Endothelial cell of umbilical vein (primary cell): ENCODE data around the gene DBT. TPM values are rescaled to one million over a fixed set of nuclear protein-coding genes. Genes with fewer than 3 reads are reported as not detected.
"Not testable (repeated sequence)": the region's sequence is repeated elsewhere in the genome, so short reads cannot be mapped to it uniquely, and the experiment has no call there.

ENCODE experiments used
- BruUV-seq: library from RNA; stranded (reverse); fragments of 400-500 nt; replicated peaks from 2 replicates; lab custom pipeline; 2021; lab: Mats Ljungman, UMichigan
- CTCF ChIA-PET: fragments of 300-600, 350-600 bp; sonication (Branson Sonifier 250); formaldehyde crosslinking; loops from one replicate; lab custom pipeline; 2021; ENCODE audit warnings: antibody characterized with exemption, inconsistent platforms; lab: Charles Lee
- POLR2A ChIA-PET: fragments of 300-600, 350-600 bp; sonication (Branson Sonifier 250); formaldehyde crosslinking; loops from one replicate; lab custom pipeline; 2021; ENCODE audit warnings: antibody characterized with exemption, inconsistent platforms; lab: Charles Lee
- DNase-seq: peaks from one replicate; pipeline ENCODE4 v3.0.0-alpha.2; 2011; ENCODE audit warnings: low read depth, low spot score
- FAIRE-seq: peaks from 2 replicates; lab custom pipeline; 2011; peaks lifted over from hg19 to GRCh38; lab: Jason Lieb, UNC
- H2AFZ ChIP-seq: 2 replicates; pipeline ENCODE4 v1.6.0; 2012; ENCODE audit warnings: low read depth, low read length, control low read depth, inconsistent platforms
- H3K27ac ChIP-seq: 2 replicates; pipeline ENCODE4 v1.5.1; 2011; ENCODE audit warnings: low read depth, mild to moderate bottlenecking, control low read depth, low read length, moderate library complexity; ENCODE audit not compliant: insufficient read depth
- H3K27me3 ChIP-seq, 2 experiments: 2 replicates each; pipeline versions ENCODE4 v1.6.0 to v1.6.1; 2011; ENCODE audit warnings: low read length in 2 of 2, mixed read lengths in 1 of 2; ENCODE audit not compliant: control insufficient read depth in 2 of 2, insufficient read depth in 2 of 2
- H3K36me3 ChIP-seq, 2 experiments: 2 replicates in 1 of 2; 3 replicates in 1 of 2; pipeline ENCODE4 v1.5.1; 2011; ENCODE audit warnings: low read length in 2 of 2, mild to moderate bottlenecking in 1 of 2, moderate library complexity in 1 of 2; ENCODE audit not compliant: control insufficient read depth in 2 of 2, insufficient read depth in 2 of 2; ENCODE audit errors: extremely low read depth in 1 of 2
- H3K4me1 ChIP-seq: 3 replicates; pipeline ENCODE4 v1.5.1; 2011; ENCODE audit warnings: mild to moderate bottlenecking, low read length; ENCODE audit not compliant: control insufficient read depth, insufficient read depth; ENCODE audit errors: extremely low read depth
- H3K4me2 ChIP-seq: 2 replicates; pipeline ENCODE4 v1.6.1; 2011; ENCODE audit warnings: low read length, control low read depth, mixed read lengths; ENCODE audit not compliant: insufficient read depth
- H3K4me3 ChIP-seq, 3 experiments: fragments of 200-600 bp in 1 of 3; sonication (generic), shearing (Covaris generic) in 1 of 3; replicated peaks in 1 of 3; 2 replicates each; pipeline ENCODE4 v1.5.1; 2011 to 2016; ENCODE audit warnings: control low read depth in 3 of 3, low read length in 3 of 3, mild to moderate bottlenecking in 2 of 3, inconsistent platforms in 1 of 3, low read depth in 1 of 3, moderate library complexity in 1 of 3; ENCODE audit not compliant: insufficient read depth in 1 of 3
- H3K79me2 ChIP-seq: 2 replicates; pipeline ENCODE4 v1.6.0; 2012; ENCODE audit warnings: low read length, inconsistent platforms; ENCODE audit not compliant: control insufficient read depth, insufficient read depth
- H3K9ac ChIP-seq: replicated peaks from 2 replicates; pipeline ENCODE3; 2011; ENCODE audit warnings: low read length, control low read depth; ENCODE audit not compliant: insufficient read depth; ENCODE audit errors: extremely low read depth
- H3K9me1 ChIP-seq: replicated peaks from 3 replicates; pipeline ENCODE4 v1.6.0; 2011; ENCODE audit warnings: mild to moderate bottlenecking, low read length; ENCODE audit not compliant: control insufficient read depth, insufficient read depth; ENCODE audit errors: extremely low read depth
- H3K9me3 ChIP-seq: replicated peaks from 2 replicates; pipeline ENCODE4 v1.5.1; 2012; ENCODE audit warnings: low read length, inconsistent platforms; ENCODE audit not compliant: control insufficient read depth, insufficient read depth
- H4K20me1 ChIP-seq: replicated peaks from 2 replicates; pipeline ENCODE3; 2011; ENCODE audit warnings: mild to moderate bottlenecking, low read length; ENCODE audit not compliant: control insufficient read depth, insufficient read depth; ENCODE audit errors: extremely low read depth
- CTCF ChIP-seq, 2 donors: IDR thresholded peaks; 1 replicate in 1 of 2; 2 replicates in 1 of 2; pipeline ENCODE4 v1.5.1; 2011; ENCODE audit warnings: low read length in 2 of 2, mild to moderate bottlenecking in 2 of 2, moderate library complexity in 2 of 2, control low read depth in 1 of 2, inconsistent platforms in 1 of 2, low read depth in 1 of 2; ENCODE audit not compliant: insufficient read depth in 1 of 2; ENCODE audit errors: extremely low read depth in 1 of 2
- EZH2 ChIP-seq: IDR thresholded peaks from 2 replicates; pipeline ENCODE4 v1.6.1; 2012; ENCODE audit warnings: borderline replicate concordance, low read depth, mild to moderate bottlenecking, moderate library complexity, low read length, inconsistent platforms; ENCODE audit not compliant: severe bottlenecking
- FOS ChIP-seq: IDR thresholded peaks from 2 replicates; pipeline ENCODE4 v1.6.1; 2011; ENCODE audit warnings: mild to moderate bottlenecking, low read length, moderate library complexity, borderline replicate concordance; ENCODE audit not compliant: insufficient read depth
- GATA2 ChIP-seq: IDR thresholded peaks from 2 replicates; pipeline ENCODE4 v1.7.0; 2011; ENCODE audit warnings: low read depth, mild to moderate bottlenecking, moderate library complexity, mixed read lengths, low read length; ENCODE audit not compliant: insufficient read length, insufficient read depth
- JUN ChIP-seq: IDR thresholded peaks from 2 replicates; pipeline ENCODE4 v1.6.1; 2011; ENCODE audit warnings: borderline replicate concordance, low read depth; ENCODE audit not compliant: insufficient read length, insufficient read depth
- MYC ChIP-seq: IDR thresholded peaks from one replicate; pipeline ENCODE4 v1.6.1; 2011; ENCODE audit warnings: mild to moderate bottlenecking, low read depth, low read length
- POLR2A ChIP-seq: IDR thresholded peaks from 2 replicates; pipeline ENCODE4 v1.6.1; 2012; ENCODE audit warnings: low read depth, mild to moderate bottlenecking, control low read depth, low read length
- POLR2AphosphoS5 ChIP-seq: IDR thresholded peaks from 2 replicates; pipeline ENCODE4 v1.6.1; 2012; ENCODE audit warnings: low read depth, mild to moderate bottlenecking, control low read depth, low read length, moderate library complexity; ENCODE audit not compliant: insufficient read depth
- dilution Hi-C: fragments of 300-500 bp; cut with MboI; formaldehyde crosslinking; loops from one replicate; pipeline ENCODE4 v1.15.0; 2019; ENCODE audit warnings: low sequenced_read_pairs; ENCODE audit not compliant: extremely low pct_ligation_motif_present
- intact Hi-C: fragments of 100-400 bp; cut with micrococcal nuclease; formaldehyde crosslinking; loops from one replicate; pipeline ENCODE4 v1.10.0; 2022
- polyA plus RNA-seq, 4 experiments: library from polyadenylated mRNA; depleted of rRNA in 3 of 4; stranded (reverse) in 3 of 4; unstranded in 1 of 4; fragments of >200 nt; gene quantifications; 2 replicates each; pipeline versions ENCODE4 v1.2.1 to v1.2.3, GENCODE V29; 2011 to 2012; ENCODE audit warnings: missing spikeins in 1 of 4
- total RNA-seq: library from RNA; stranded (reverse); gene quantifications from 2 replicates; pipeline ENCODE4 v1.2.3, GENCODE V29; 2021
- TF ChIP-seq, protein P1 (sequence below): IDR thresholded peaks from 2 replicates; pipeline ENCODE4 v1.6.1; 2011; ENCODE audit not compliant: insufficient read depth, insufficient read length

The DBT gene
- total and polyA plus RNA-seq, 2 donors (not counting 3 experiments of a cell fraction or from before 2014, with no cell fraction given) = 1.6 to 7.9 TPM

- H3K27me3 ChIP-seq, H3K9me3 ChIP-seq, intact Hi-C loops, H3K4me2 ChIP-seq, FAIRE-seq, H3K9ac ChIP-seq, H4K20me1 ChIP-seq, BruUV-seq, dilution Hi-C loops, POLR2A ChIA-PET, H3K9me1 ChIP-seq, H3K79me2 ChIP-seq, H2AFZ ChIP-seq, DNase-seq, H3K4me3 ChIP-seq, H3K36me3 ChIP-seq, H3K4me1 ChIP-seq, H3K27ac ChIP-seq: not testable (repeated sequence)
- CTCF ChIA-PET = interaction anchor here (1.1 kb wide), 1 partner anchor 34 kb away, joined by 3 read pairs; no protein-coding TSS in a partner anchor
Observed at GRCh38 chr1:100256273-100256672, 6.6 kb upstream of the DBT start.

- dilution Hi-C loops = no loop called here
- Histone ChIP-seq H3K27me3 (peaks cover 0 to 6% of the 10 kb centered on the region in 2 experiments), H3K4me3 (no peak overlapping the region), H3K9ac (no peak overlapping the region), H3K9me3 (no peaks in the 10 kb centered on the region), H3K4me1 (peaks cover 8% of the 10 kb centered on the region), H2AFZ (no peak overlapping the region), H3K36me3 (no peaks in the 10 kb centered on the region), H3K27ac (no peak overlapping the region), H3K4me2 (no peak overlapping the region), H3K79me2 (peaks cover 7% of the 10 kb centered on the region), H3K9me1 (no peaks in the 10 kb centered on the region), H4K20me1 (no peaks in the 10 kb centered on the region)
- intact Hi-C loops = no loop called here
- FAIRE-seq = no peak
- CTCF ChIA-PET = no interaction called here
- no TSS peak for BruUV-seq
- POLR2A ChIA-PET = no interaction called here
- TF ChIP-seq MYC (no peak), JUN (no peak), CTCF (IDR thresholded peaks at IDR 0.05; ENCODE audit: extremely low read depth in 1 of 2, insufficient read depth in 1 of 2, low read depth in 1 of 2, low read length in 2 of 2) (no peak), EZH2 (no peak), POLR2A (no peak), GATA2 (no peak), FOS (no peak), POLR2AphosphoS5 (no peak)
- TF ChIP-seq, protein P1, sequence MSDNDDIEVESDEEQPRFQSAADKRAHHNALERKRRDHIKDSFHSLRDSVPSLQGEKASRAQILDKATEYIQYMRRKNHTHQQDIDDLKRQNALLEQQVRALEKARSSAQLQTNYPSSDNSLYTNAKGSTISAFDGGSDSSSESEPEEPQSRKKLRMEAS = no peak
- no peak for DNase-seq
Observed at GRCh38 chr1:100253552-100253951, 3.9 kb upstream of the DBT start.
